NK-92 (cell line): ENCODE data around the gene KIAA2012.

Source experiments
- DNase-seq: peaks from one replicate; lab custom pipeline; 2025; ENCODE audit not compliant: unreplicated experiment; lab: John Stamatoyannopoulos, UW

KIAA2012 gene

GRCh38 chr2:202072737-202073401 is at the start of gene KIAA2012:
TSS of gene KIAA2012 (plus strand) at chr2:202073255. CDS start at chr2:202073628, 373 bp downstream.
- no peak for DNase-seq

- no peak for DNase-seq
Measured at GRCh38 chr2:202023904-202024266, 49.2 kb upstream of the KIAA2012 start.

GRCh38 chr2:202024871-202025270 is 48.2 kb upstream of the KIAA2012 start:
- no peak for DNase-seq

- DNase-seq, result no peak
Measured at GRCh38 chr2:202025816-202026215, 47.2 kb upstream of the KIAA2012 start.

- no peak for DNase-seq
Measured at GRCh38 chr2:202026507-202026906, 46.5 kb upstream of the KIAA2012 start.

GRCh38 chr2:202030691-202031090 is 42.4 kb upstream of the KIAA2012 start:
- no peak for DNase-seq

- no peak for DNase-seq
Measured at GRCh38 chr2:202031246-202031951, 41.7 kb upstream of the KIAA2012 start.

- DNase-seq, result no peak
Measured at GRCh38 chr2:202032846-202033316, 40.2 kb upstream of the KIAA2012 start.

- no peak for DNase-seq
Measured at GRCh38 chr2:202033317-202034248, 39.5 kb upstream of the KIAA2012 start, which contains the start of gene FZD7. TSS of gene FZD7 (plus strand) at chr2:202033855. CDS start at chr2:202034648, 793 bp downstream.

- DNase-seq, result no peak
Measured at GRCh38 chr2:202034249-202035088, 38.6 kb upstream of the KIAA2012 start.

GRCh38 chr2:202035089-202035940 is 37.7 kb upstream of the KIAA2012 start:
- no peak for DNase-seq

- no peak for DNase-seq
Measured at GRCh38 chr2:202035941-202036372, 37.1 kb upstream of the KIAA2012 start.

- DNase-seq, result no peak
Measured at GRCh38 chr2:202036601-202037037, 36.4 kb upstream of the KIAA2012 start.

- no peak for DNase-seq
Measured at GRCh38 chr2:202037086-202037485, 36.0 kb upstream of the KIAA2012 start.

GRCh38 chr2:202038471-202039277 is 34.4 kb upstream of the KIAA2012 start:
- no peak for DNase-seq

GRCh38 chr2:202039278-202040078 is 33.6 kb upstream of the KIAA2012 start:
- DNase-seq, result no peak

GRCh38 chr2:202040079-202040844 is 32.8 kb upstream of the KIAA2012 start:
- DNase-seq, result no peak
